HEK293 (cell line): Measurements from ENCODE around the gene CTSD.

Experiments used
- KLF9 ChIP-seq: fragments of 450-650 bp; formaldehyde crosslinking; IDR thresholded peaks from 2 replicates; pipeline ENCODE4 v1.5.1; 2016; ENCODE audit warnings: missing biosample characterization, missing genetic modification characterization, low read depth
- PATZ1 ChIP-seq: fragments of 450-650 bp; formaldehyde crosslinking; IDR thresholded peaks from 2 replicates; pipeline ENCODE4 v1.5.1; 2016; ENCODE audit warnings: missing biosample characterization, missing genetic modification characterization
- YY2 ChIP-seq: fragments of 450-650 bp; formaldehyde crosslinking; IDR thresholded peaks from 2 replicates; pipeline ENCODE4 v1.5.1; 2016; ENCODE audit warnings: missing biosample characterization, missing genetic modification characterization
- ZFP41 ChIP-seq: fragments of 450-650 bp; formaldehyde crosslinking; IDR thresholded peaks from 2 replicates; pipeline ENCODE4 v1.5.1; 2016; ENCODE audit warnings: missing biosample characterization, missing genetic modification characterization, borderline replicate concordance
- ZNF121 ChIP-seq: fragments of 450-650 bp; formaldehyde crosslinking; IDR thresholded peaks from 2 replicates; pipeline ENCODE4 v1.5.1; 2016; ENCODE audit warnings: missing biosample characterization, missing genetic modification characterization
- ZNF23 ChIP-seq: fragments of 450-650 bp; formaldehyde crosslinking; IDR thresholded peaks from 2 replicates; pipeline ENCODE4 v1.5.1; 2016; ENCODE audit warnings: missing biosample characterization, missing genetic modification characterization, borderline replicate concordance
- ZNF292 ChIP-seq: fragments of 450-650 bp; formaldehyde crosslinking; IDR thresholded peaks from 2 replicates; pipeline ENCODE4 v1.5.1; 2016; ENCODE audit warnings: low read depth, missing biosample characterization, missing genetic modification characterization, borderline replicate concordance
- ZNF529 ChIP-seq: fragments of 450-650 bp; formaldehyde crosslinking; IDR thresholded peaks from 2 replicates; pipeline ENCODE4 v1.5.1; 2017; ENCODE audit warnings: missing genetic modification characterization, missing biosample characterization; ENCODE audit not compliant: insufficient replicate concordance
- ZNF555 ChIP-seq: fragments of 450-650 bp; formaldehyde crosslinking; conservative IDR thresholded peaks from 2 replicates; pipeline ENCODE4 v1.5.1; 2017; ENCODE audit warnings: missing biosample characterization, mild to moderate bottlenecking, missing genetic modification characterization, inconsistent platforms
- ZNF558 ChIP-seq: fragments of 450-650 bp; formaldehyde crosslinking; IDR thresholded peaks from 2 replicates; pipeline ENCODE4 v1.5.1; 2016; ENCODE audit warnings: missing biosample characterization, missing genetic modification characterization
- ZNF776 ChIP-seq: fragments of 450-650 bp; formaldehyde crosslinking; IDR thresholded peaks from 2 replicates; pipeline ENCODE4 v1.5.0; 2017; ENCODE audit warnings: missing biosample characterization, missing genetic modification characterization, borderline replicate concordance
- TF ChIP-seq, protein P1 (sequence below): fragments of 450-650 bp; formaldehyde crosslinking; IDR thresholded peaks from 2 replicates; pipeline ENCODE4 v1.5.1; 2016; ENCODE audit warnings: missing biosample characterization, missing genetic modification characterization
- TF ChIP-seq, protein P2 (sequence below): sonication (generic); formaldehyde crosslinking; IDR thresholded peaks from 2 replicates; pipeline ENCODE4 v1.8.1; 2022; ENCODE audit warnings: mild to moderate bottlenecking, moderate library complexity, missing genetic modification reagents

- TF ChIP-seq ZNF292 (tag by site-specific recombination) (no peak), ZNF23 (no peak), ZFP41 (tag by site-specific recombination) (no peak), KLF9 (tag by site-specific recombination) (no peak), ZNF558 (tag by site-specific recombination) (no peak), ZNF121 (tag by site-specific recombination) (no peak), YY2 (tag by site-specific recombination) (no peak), PATZ1 (tag by site-specific recombination) (no peak), ZNF555 (no peak), ZNF529 (tag by site-specific recombination) (no peak), ZNF776 (no peak)
- TF ChIP-seq, protein P1, sequence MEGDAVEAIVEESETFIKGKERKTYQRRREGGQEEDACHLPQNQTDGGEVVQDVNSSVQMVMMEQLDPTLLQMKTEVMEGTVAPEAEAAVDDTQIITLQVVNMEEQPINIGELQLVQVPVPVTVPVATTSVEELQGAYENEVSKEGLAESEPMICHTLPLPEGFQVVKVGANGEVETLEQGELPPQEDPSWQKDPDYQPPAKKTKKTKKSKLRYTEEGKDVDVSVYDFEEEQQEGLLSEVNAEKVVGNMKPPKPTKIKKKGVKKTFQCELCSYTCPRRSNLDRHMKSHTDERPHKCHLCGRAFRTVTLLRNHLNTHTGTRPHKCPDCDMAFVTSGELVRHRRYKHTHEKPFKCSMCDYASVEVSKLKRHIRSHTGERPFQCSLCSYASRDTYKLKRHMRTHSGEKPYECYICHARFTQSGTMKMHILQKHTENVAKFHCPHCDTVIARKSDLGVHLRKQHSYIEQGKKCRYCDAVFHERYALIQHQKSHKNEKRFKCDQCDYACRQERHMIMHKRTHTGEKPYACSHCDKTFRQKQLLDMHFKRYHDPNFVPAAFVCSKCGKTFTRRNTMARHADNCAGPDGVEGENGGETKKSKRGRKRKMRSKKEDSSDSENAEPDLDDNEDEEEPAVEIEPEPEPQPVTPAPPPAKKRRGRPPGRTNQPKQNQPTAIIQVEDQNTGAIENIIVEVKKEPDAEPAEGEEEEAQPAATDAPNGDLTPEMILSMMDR (tag by site-specific recombination): no peak
- TF ChIP-seq, protein P2, sequence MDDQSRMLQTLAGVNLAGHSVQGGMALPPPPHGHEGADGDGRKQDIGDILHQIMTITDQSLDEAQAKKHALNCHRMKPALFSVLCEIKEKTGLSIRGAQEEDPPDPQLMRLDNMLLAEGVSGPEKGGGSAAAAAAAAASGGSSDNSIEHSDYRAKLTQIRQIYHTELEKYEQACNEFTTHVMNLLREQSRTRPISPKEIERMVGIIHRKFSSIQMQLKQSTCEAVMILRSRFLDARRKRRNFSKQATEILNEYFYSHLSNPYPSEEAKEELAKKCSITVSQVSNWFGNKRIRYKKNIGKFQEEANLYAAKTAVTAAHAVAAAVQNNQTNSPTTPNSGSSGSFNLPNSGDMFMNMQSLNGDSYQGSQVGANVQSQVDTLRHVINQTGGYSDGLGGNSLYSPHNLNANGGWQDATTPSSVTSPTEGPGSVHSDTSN (CRISPR knock-in tag): no peak
Observed at GRCh38 chr11:1810761-1811160, 47.0 kb upstream of the CTSD start.
